Liver (tissue), 9 donors: ENCODE measurements around the gene ZNF592. TPM values are rescaled to one million over a fixed set of nuclear protein-coding genes. Genes with fewer than 3 reads are reported as not detected.

Source experiments
- DNase-seq: peaks from one replicate; pipeline ENCODE4 v3.0.0-alpha.2; 2017; ENCODE audit warnings: low spot score
- H3K27ac ChIP-seq, 2 donors: one replicate each; pipeline ENCODE4 v1.7.0; 2013; ENCODE audit warnings: inconsistent platforms in 2 of 2, low read length in 2 of 2, control low read depth in 1 of 2, low read depth in 1 of 2, mild to moderate bottlenecking in 1 of 2
- H3K27me3 ChIP-seq, 4 donors: one replicate each; pipeline versions ENCODE4 v1.6.1 to v1.7.0; 2013; ENCODE audit warnings: low read length in 3 of 4, inconsistent platforms in 1 of 4, mild to moderate bottlenecking in 1 of 4, moderate library complexity in 1 of 4; ENCODE audit not compliant: control insufficient read depth in 4 of 4, insufficient read depth in 4 of 4
- H3K36me3 ChIP-seq, 4 donors: one replicate each; pipeline versions ENCODE4 v1.6.1 to v1.7.0; 2013; ENCODE audit warnings: low read length in 3 of 4, mild to moderate bottlenecking in 3 of 4, low read depth in 1 of 4, moderate library complexity in 1 of 4; ENCODE audit not compliant: control insufficient read depth in 4 of 4, insufficient read depth in 3 of 4
- H3K4me1 ChIP-seq, 4 donors: one replicate each; pipeline versions ENCODE4 v1.6.1 to v1.7.0; 2013; ENCODE audit warnings: low read length in 3 of 4, mild to moderate bottlenecking in 3 of 4, moderate library complexity in 1 of 4; ENCODE audit not compliant: control insufficient read depth in 4 of 4, insufficient read depth in 4 of 4
- H3K4me3 ChIP-seq, 3 donors: one replicate each; pipeline versions ENCODE4 v1.6.1 to v1.7.0; 2013; ENCODE audit warnings: low read length in 3 of 3, control low read depth in 1 of 3, low read depth in 1 of 3, mild to moderate bottlenecking in 1 of 3
- H3K9ac ChIP-seq, 2 donors: one replicate each; pipeline ENCODE4 v1.7.0; 2013; ENCODE audit warnings: low read length in 2 of 2, mild to moderate bottlenecking in 2 of 2, moderate library complexity in 2 of 2, control low read depth in 1 of 2, low read depth in 1 of 2
- H3K9me3 ChIP-seq, 4 donors: one replicate each; pipeline versions ENCODE4 v1.6.1 to v1.7.0; 2013; ENCODE audit warnings: low read length in 3 of 4; ENCODE audit not compliant: control insufficient read depth in 4 of 4
- ATF3 ChIP-seq: IDR thresholded peaks from 2 replicates; pipeline ENCODE4 v1.6.1; 2016; ENCODE audit warnings: antibody characterized with exemption
- EGR1 ChIP-seq, 2 donors: IDR thresholded peaks; 2 replicates each; pipeline ENCODE4 v1.6.1; 2016 to 2018; ENCODE audit warnings: antibody characterized with exemption in 2 of 2, low read depth in 2 of 2
- FOXA1 ChIP-seq: IDR thresholded peaks from 2 replicates; pipeline ENCODE4 v1.6.1; 2016; ENCODE audit warnings: antibody characterized with exemption
- FOXA2 ChIP-seq: IDR thresholded peaks from 2 replicates; pipeline ENCODE4 v1.6.1; 2016; ENCODE audit warnings: antibody characterized with exemption
- GABPA ChIP-seq, 2 donors: IDR thresholded peaks in 1 of 2; conservative IDR thresholded peaks in 1 of 2; 2 replicates each; pipeline ENCODE4 v1.6.1; 2016; ENCODE audit warnings: antibody characterized with exemption in 2 of 2, mild to moderate bottlenecking in 1 of 2, moderate library complexity in 1 of 2
- HNF4A ChIP-seq, 2 donors: conservative IDR thresholded peaks; 2 replicates each; pipeline ENCODE4 v1.6.1; 2016; ENCODE audit warnings: antibody characterized with exemption in 2 of 2, mild to moderate bottlenecking in 2 of 2
- HNF4G ChIP-seq: IDR thresholded peaks from 2 replicates; pipeline ENCODE4 v1.6.1; 2016; ENCODE audit warnings: antibody characterized with exemption
- JUND ChIP-seq, 2 donors: IDR thresholded peaks; 2 replicates each; pipeline ENCODE4 v1.6.1; 2016; ENCODE audit warnings: antibody characterized with exemption in 2 of 2
- NR2F2 ChIP-seq: IDR thresholded peaks from 2 replicates; pipeline ENCODE4 v1.6.1; 2016; ENCODE audit warnings: antibody characterized with exemption
- RAD21 ChIP-seq, 2 donors: IDR thresholded peaks; 2 replicates each; pipeline ENCODE4 v1.6.1; 2016; ENCODE audit warnings: antibody characterized with exemption in 2 of 2, mild to moderate bottlenecking in 2 of 2
- REST ChIP-seq: IDR thresholded peaks from 2 replicates; pipeline ENCODE4 v1.6.1; 2016; ENCODE audit warnings: antibody characterized with exemption, mild to moderate bottlenecking
- RXRA ChIP-seq, 2 donors: IDR thresholded peaks; 2 replicates each; pipeline ENCODE4 v1.6.1; 2017 to 2018; ENCODE audit warnings: antibody characterized with exemption in 2 of 2, mild to moderate bottlenecking in 1 of 2
- SP1 ChIP-seq: IDR thresholded peaks from 2 replicates; pipeline ENCODE4 v1.6.1; 2018; ENCODE audit warnings: antibody characterized with exemption, mild to moderate bottlenecking
- TAF1 ChIP-seq: conservative IDR thresholded peaks from 2 replicates; pipeline ENCODE4 v1.6.1; 2016; ENCODE audit warnings: antibody characterized with exemption, mild to moderate bottlenecking
- YY1 ChIP-seq: IDR thresholded peaks from 2 replicates; pipeline ENCODE4 v1.6.1; 2016; ENCODE audit warnings: antibody characterized with exemption, mild to moderate bottlenecking
- ZBTB33 ChIP-seq: IDR thresholded peaks from 2 replicates; pipeline ENCODE4 v1.6.1; 2016; ENCODE audit warnings: antibody characterized with exemption
- WGBS: extraction: QIAGEN DNeasy Blood & Tissue Kit; methylation state at CpG from one replicate; pipeline ENCODE4 v1.1.7; 2013; 5-methylcytosine and 5-hydroxymethylcytosine counted together
- polyA plus RNA-seq, 2 donors: library from polyadenylated mRNA; stranded (reverse) in 1 of 2; unstranded in 1 of 2; fragments of 200-250 nt in 1 of 2; fragments of >200 nt in 1 of 2; fragmentation: Nextera tagmentation in 1 of 2; extraction: Ambion mirVana in 1 of 2; gene quantifications; one replicate each; pipeline versions ENCODE4 v1.2.1 to v1.2.3, GENCODE V29; 2013 to 2015
- total RNA-seq, 2 donors: library from RNA; depleted of rRNA; stranded (reverse); fragments of >200 nt; gene quantifications; one replicate each; pipeline ENCODE4 v1.2.3, GENCODE V29; 2014
- TF ChIP-seq, protein P1 (sequence below): fragments of 150-350 bp; IDR thresholded peaks from 2 replicates; pipeline ENCODE4 v1.5.1; 2017; ENCODE audit warnings: improper control_type of control experiment, low read depth, low read length; ENCODE audit not compliant: missing input control
- TF ChIP-seq, protein P2 (sequence below): IDR thresholded peaks from 2 replicates; pipeline ENCODE4 v1.6.1; 2016; ENCODE audit warnings: antibody characterized with exemption
- donor health status: healthy.
- donor health status: healthy.
- donor health status: healthy.
- donor health status: healthy.
- donor health status: healthy.

The ZNF592 gene
- total and polyA plus RNA-seq, 4 donors, result 4.4 to 10.6 (median 7.5) TPM

DNA sequence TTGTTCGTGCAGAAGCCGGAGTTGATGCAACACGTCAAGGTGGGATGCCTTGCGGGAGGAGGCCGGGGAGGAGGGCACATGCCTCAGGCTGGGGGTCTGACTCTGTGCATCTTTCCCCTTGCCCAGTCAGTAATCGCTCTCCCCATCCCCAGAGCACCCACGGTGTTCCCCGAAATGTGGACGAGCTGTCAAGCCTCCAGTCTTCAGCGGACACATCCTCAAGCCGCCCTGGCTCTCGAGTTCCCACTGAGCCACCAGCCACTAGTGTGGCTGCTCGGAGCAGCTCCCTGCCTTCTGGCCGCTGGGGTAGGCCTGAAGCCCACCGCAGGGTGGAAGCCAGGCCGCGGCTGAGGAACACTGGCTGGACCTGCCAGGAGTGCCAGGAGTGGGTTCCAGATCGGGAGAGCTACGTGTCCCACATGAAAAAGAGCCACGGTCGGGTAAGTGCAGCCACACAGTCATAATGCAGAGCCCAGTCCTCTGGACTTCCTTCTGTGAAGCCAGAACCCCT is 50.1 kb downstream of the ZNF592 start:
- Histone ChIP-seq H3K4me1 (peaks cover 13 to 41% (median 32%) of the 10 kb centered on the region in 4 donors), H3K9ac (peak overlapping the region in 1 of 2 donors; percentile 3), H3K36me3 (peaks cover 3 to 52% (median 39%) of the 10 kb centered on the region in 4 donors), H3K4me3 (no peak overlapping the region), H3K27me3 (no peaks in the 10 kb centered on the region), H3K9me3 (no peaks in the 10 kb centered on the region), H3K27ac (peak overlapping the region; percentile 92 to 100)
- 97% methylated on average over 21 of the region's 21 CpGs for WGBS
- no peak for DNase-seq
- no peak for TF ChIP-seq YY1

DNA sequence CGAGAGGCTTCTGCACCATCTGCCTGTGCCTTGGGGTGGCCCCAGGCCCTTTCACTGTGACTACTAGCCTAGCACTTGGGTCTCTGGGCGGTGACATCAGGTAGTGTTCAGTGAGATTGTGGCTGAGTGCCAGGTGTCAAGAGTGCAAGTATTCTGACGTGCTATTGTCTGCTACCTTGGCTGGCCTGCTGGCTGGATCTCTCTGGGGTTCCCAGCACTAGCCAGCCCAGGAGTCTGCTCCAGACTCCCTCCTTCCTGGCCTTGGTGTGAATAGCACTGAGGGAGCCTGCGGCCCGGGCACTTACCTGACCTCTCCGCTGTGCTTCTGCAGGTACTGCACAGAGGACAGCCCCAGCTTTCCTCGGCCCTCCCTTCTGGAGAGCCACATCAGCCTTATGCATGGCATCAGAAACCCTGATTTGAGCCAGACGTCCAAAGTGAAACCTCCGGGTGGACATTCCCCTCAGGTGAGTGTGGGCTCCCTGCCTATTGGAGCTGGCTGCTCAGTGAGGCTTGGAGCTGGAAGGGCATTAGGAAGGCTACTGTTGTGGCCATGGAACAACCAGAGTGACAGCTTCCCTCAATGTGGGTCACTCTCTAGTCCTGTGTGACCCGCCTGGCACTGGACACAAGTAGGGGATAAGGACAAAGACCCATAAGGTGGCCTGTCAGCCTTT is 51.3 kb downstream of the ZNF592 start:
- TF ChIP-seq, protein P1, sequence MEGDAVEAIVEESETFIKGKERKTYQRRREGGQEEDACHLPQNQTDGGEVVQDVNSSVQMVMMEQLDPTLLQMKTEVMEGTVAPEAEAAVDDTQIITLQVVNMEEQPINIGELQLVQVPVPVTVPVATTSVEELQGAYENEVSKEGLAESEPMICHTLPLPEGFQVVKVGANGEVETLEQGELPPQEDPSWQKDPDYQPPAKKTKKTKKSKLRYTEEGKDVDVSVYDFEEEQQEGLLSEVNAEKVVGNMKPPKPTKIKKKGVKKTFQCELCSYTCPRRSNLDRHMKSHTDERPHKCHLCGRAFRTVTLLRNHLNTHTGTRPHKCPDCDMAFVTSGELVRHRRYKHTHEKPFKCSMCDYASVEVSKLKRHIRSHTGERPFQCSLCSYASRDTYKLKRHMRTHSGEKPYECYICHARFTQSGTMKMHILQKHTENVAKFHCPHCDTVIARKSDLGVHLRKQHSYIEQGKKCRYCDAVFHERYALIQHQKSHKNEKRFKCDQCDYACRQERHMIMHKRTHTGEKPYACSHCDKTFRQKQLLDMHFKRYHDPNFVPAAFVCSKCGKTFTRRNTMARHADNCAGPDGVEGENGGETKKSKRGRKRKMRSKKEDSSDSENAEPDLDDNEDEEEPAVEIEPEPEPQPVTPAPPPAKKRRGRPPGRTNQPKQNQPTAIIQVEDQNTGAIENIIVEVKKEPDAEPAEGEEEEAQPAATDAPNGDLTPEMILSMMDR, result no peak
- peak; percentile 34 for TF ChIP-seq SP1
- TF ChIP-seq FOXA2, result no peak
- no peak for TF ChIP-seq FOXA1
- TF ChIP-seq YY1, result no peak
- no peak for TF ChIP-seq REST
- no peak for TF ChIP-seq ATF3
- TF ChIP-seq RXRA (IDR thresholded peaks at IDR 0.05), result peak; percentile 55 to 79
- no peak for TF ChIP-seq JUND (IDR thresholded peaks at IDR 0.05)
- peak; percentile 27 to 41 for TF ChIP-seq RAD21 (IDR thresholded peaks at IDR 0.05)
- TF ChIP-seq HNF4G, result no peak
- TF ChIP-seq GABPA (IDR thresholded peaks at IDR 0.05 in 1 of 2, conservative IDR thresholded peaks at IDR 0.05 in 1 of 2), result no peak
- TF ChIP-seq, protein P2, sequence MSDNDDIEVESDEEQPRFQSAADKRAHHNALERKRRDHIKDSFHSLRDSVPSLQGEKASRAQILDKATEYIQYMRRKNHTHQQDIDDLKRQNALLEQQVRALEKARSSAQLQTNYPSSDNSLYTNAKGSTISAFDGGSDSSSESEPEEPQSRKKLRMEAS, result no peak
- no peak for TF ChIP-seq NR2F2
- peak; percentile 37 to 48 for TF ChIP-seq HNF4A (conservative IDR thresholded peaks at IDR 0.05)
- no peak for TF ChIP-seq ZBTB33
- TF ChIP-seq EGR1 (IDR thresholded peaks at IDR 0.05; ENCODE audit: low read depth in 2 of 2), result no peak
- TF ChIP-seq TAF1, result no peak
- H3K27me3 ChIP-seq, result no peaks in the 10 kb centered on the region
- H3K4me3 ChIP-seq, result no peak overlapping the region
- peak overlapping the region in 1 of 2 donors; percentile 49 for H3K9ac ChIP-seq
- 54% methylated on average over 10 of the region's 10 CpGs for WGBS
- H3K27ac ChIP-seq, result peak overlapping the region; percentile 92 to 100
- no peaks in the 10 kb centered on the region for H3K9me3 ChIP-seq
- peak; percentile 49 for DNase-seq
- peaks cover 3 to 54% (median 44%) of the 10 kb centered on the region in 4 donors for H3K36me3 ChIP-seq
- peaks cover 13 to 41% (median 33%) of the 10 kb centered on the region in 4 donors for H3K4me1 ChIP-seq
